PC-9 (cell line): ENCODE results near the gene DRAXIN.

Source experiments
- EZH2 ChIP-seq: fragments of 200-600 bp; sonication (generic); IDR thresholded peaks from 2 replicates; pipeline ENCODE4 v1.8.0; 2017; ENCODE audit warnings: antibody characterized with exemption, low read depth
- TF ChIP-seq, protein P1 (sequence below): fragments of 200-600 bp; sonication (generic); conservative IDR thresholded peaks from 2 replicates; pipeline ENCODE4 v1.6.1; 2017; ENCODE audit warnings: mixed run types, antibody characterized with exemption, mild to moderate bottlenecking, moderate library complexity

DNA sequence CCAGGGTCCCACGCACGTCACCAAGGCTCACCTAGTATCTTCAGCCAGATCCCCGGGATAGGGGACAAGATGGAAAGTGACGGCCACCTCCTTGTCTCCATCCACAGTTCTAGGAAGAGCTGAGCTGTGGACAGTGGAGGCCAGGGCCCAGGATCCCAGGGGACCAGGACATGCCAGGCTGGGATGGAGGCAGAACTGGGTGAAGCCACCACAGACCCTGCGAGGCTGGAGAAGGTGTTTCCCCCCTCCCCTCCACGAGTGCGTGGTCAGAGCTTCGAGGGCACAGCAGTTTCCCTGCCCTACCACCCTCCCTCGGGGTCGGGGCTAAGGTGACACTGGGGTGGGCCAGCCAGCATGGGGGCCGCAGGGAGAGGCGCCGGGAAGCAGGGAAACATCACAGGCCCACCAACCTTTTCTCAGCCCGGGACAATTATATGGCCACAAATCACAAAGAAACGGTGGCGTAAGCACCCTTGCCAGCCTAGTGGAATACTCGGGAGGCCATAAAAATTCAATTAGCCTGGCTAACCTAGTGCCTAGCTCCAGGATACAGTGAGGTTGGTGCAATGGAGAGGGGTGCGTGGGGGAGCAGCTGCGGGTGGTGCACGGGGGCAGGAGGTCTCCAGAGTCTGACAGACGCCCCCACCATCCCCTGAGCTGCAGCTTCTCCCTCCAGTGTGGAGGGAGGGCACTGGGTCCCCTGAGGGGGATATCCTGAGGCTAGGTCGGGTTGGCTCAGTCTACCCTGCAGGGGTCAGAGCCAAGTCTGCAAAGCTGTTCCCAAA lies 13.4 kb downstream of the DRAXIN start:
- TF ChIP-seq, protein P1, sequence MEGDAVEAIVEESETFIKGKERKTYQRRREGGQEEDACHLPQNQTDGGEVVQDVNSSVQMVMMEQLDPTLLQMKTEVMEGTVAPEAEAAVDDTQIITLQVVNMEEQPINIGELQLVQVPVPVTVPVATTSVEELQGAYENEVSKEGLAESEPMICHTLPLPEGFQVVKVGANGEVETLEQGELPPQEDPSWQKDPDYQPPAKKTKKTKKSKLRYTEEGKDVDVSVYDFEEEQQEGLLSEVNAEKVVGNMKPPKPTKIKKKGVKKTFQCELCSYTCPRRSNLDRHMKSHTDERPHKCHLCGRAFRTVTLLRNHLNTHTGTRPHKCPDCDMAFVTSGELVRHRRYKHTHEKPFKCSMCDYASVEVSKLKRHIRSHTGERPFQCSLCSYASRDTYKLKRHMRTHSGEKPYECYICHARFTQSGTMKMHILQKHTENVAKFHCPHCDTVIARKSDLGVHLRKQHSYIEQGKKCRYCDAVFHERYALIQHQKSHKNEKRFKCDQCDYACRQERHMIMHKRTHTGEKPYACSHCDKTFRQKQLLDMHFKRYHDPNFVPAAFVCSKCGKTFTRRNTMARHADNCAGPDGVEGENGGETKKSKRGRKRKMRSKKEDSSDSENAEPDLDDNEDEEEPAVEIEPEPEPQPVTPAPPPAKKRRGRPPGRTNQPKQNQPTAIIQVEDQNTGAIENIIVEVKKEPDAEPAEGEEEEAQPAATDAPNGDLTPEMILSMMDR = no peak
- TF ChIP-seq EZH2 = no peak
